Measurements from ENCODE around the gene REG1B.
A peak's percentile ranks its signal among the peaks of the same experiment; 100 is the strongest.
"Not testable (repeated sequence)": the region's sequence is repeated elsewhere in the genome, so short reads cannot be mapped to it uniquely, and the experiment has no call there.

REG1B gene

DNA sequence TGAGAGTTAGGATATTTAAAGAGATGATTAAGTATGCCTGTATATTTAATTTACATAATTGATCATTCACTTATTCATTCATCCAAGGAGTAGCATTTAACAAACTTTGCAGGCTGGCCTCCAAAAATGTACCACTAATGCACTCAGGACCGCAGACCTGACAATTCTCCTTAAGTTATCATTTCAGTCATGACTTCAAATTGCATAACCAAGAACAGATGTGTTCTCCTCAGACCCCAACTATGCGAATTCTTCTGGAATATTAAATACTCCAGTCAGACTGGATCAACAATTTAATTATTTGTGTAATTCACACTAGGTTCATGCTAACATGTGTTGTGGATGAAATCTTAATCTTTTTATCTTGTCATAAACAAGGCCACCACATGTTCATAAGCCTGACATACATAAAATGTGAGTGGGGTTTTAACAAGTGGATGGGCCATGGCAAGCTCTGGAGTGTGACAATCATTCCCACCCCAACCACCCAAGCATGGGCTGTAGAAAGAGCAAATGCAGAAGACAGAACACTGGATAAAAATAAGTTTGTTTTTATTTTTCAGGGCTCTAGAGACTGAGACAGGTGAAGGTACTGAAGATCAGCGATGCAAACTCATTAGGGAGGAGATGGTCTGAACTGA, 3.2 kb downstream of the REG1B start:
- DNase-seq (ENCODE audit: low read depth): no peak

DNA sequence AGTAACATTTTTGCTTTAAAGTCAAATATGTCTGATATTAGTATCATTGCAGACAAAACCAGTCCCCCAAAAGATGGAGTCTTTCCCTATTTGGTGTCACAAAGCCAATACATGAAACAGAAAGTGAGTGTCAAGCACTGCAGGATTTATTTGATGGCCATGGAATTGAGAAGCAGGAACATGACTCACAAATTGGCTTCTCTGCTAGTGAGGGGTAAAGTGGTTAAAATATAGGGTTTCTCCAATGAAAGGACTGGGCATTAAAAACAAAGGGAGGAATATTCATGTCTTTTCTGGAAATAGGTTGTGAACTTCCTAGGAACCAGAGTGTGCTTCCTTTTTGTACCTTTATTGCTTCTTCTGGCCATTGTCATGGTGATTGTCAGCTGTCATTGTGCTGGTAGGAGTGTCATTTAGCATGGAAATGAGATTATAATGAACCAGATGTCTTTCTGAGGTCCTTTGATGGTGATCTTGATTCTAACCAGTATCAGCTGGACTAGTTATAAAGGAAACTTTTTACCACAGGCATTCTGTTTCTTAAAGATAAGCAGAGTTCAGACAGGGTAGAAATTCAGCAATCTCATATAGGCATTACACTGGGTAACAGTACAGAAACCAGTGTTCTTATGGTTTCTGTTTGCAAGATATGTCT, 4.1 kb downstream of the REG1B start:
- DNase-seq (ENCODE audit: low read depth): no peak

DNA sequence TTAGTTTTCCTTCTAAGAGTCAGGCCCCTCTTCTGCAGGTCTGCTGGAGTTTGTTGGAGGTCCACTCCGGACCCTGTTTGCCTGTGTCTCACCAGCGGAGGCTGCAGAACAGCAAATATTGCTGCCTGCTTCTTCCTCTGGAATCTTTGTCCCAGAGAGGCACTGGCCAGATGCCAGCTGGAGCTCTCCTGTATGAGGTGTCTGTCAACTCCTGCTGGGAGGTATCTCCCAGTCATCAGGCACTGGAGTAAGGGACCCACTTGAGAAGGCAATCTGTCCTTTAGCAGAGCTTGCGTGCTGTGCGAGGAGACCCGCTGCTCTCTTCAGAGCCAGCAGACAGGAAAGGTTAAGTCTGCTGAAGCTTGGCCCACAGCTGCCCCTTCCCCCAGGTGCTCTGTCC, 4.8 kb downstream of the REG1B start:
- DNase-seq (ENCODE audit: low read depth): no peak

DNA sequence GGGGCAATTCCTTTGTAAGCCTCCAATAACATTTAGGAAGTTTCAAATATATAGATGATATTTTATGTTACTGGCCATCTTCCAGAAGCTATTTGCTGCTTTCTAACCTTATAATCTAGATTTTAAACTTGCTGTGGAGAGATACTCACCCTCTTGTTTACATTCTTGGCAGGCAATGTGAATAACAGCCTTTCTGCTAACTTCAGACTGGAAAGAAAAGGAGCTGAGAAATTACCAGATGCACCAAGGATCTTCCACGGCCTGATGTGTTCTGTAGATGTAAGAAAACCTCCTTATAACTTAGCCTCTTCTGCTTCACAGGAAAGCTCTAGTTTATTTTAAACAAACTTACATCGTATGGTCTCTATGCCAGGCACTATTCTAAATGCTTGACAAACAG, 16.7 kb downstream of the REG1B start:
- no peak for DNase-seq (ENCODE audit: low read depth)

DNA sequence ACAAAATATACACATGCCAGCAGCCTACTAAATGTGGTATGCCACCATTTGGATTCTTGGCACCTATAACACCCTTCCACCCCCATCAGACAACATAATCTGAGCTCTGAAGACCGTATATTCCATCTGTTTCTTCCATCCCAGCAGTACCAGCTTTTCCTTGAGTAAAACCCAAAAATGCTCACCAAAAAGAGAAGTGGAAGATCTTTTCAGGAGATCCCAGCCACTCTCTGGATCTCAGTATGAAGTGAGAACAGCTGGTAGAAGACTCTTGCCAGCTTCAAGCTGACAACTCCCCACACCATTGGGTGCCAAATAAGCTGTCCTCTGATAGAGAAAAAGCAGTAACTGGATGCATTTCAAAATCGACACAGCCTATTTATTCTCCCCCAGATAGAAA, 22.6 kb downstream of the REG1B start:
- no peak for DNase-seq (ENCODE audit: low read depth)

DNA sequence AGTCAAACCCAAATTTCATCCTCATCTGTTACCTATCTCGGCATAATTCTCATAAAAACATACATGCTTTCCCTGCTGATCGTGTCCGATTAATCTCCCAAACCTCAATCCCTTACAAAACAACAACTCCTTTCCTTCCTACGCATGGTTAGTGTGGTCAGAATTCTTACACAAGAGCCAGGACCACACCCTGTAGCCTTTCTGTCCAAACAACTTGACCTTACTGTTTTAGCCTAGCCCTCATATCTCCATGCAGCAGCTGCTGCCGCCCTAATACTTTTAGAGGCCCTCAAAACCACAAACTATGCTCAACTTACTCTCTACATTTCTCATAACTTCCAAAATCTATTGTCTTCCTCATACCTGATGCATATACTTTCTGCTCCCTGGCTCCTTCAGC, 33.0 kb downstream of the REG1B start:
- DNase-seq (ENCODE audit: low read depth): not testable (repeated sequence)

DNA sequence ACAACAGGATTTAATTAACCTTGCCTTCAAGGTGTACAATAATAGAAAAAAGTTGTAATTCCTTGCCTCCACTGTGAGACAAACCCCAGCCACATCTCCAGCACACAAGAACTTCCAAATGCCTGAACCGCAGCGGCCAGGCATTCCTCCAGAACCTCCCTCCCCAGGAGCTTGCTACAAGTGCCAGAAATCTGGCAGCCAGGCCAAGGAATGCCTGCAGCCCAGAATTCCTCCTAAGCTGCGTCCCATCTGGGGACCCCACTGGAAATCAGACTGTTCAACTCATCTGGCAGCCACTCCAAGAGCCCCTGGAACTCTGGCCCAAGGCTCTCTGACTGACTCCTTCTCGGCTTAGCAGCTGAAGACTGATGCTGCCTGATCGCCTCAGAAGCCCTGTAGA, 34.3 kb downstream of the REG1B start:
- not testable (repeated sequence) for DNase-seq (ENCODE audit: low read depth)

DNA sequence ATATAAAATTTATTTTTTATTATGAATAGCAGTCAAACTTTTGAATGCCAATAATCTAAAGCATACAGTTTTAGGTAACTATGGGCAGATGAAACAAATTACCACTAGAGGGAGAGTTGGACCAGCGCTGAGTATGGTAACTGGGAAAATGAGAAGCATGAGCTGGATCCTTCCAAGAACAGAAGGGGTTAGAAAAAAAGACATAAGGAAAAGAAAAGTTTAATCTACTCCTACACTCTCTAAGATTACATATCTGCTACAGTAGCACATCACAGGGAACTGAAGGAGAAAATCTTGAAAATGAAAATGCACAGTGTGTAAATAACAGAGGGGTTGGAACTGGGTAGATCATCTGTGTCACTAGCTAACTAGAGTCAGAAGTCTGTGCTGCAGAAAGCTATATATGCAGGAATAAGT, 46.8 kb downstream of the REG1B start:
- DNase-seq (ENCODE audit: low read depth): peak; percentile 6

DNA sequence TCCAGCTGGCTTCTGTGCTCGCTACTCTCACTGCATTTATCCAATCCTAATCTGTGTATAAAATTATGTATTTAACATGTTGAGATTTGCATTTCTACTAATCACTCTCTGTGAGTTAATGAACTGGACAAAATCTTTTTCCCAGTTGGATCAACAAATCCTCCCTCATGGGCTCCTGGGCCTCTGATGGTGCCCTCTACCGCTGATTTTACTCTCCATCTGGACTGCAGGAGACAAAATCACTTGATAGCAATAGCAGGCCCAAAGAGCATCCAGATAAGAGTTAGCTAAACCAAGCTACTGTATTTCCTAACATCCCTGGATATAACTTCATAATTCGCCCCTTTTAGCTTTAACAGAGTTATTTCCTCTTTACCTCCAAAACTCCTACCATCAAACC, 47.8 kb downstream of the REG1B start:
- DNase-seq (ENCODE audit: low read depth): no peak

All from iris pigment epithelial cell (primary cell).